Measurements from ENCODE around the gene WWOX. TPM values are rescaled to one million over a fixed set of nuclear protein-coding genes. Genes with fewer than 3 reads are reported as not detected.

Gene WWOX
- total RNA-seq, 1 experiment from 2014 or later = 28.3 TPM

DNA sequence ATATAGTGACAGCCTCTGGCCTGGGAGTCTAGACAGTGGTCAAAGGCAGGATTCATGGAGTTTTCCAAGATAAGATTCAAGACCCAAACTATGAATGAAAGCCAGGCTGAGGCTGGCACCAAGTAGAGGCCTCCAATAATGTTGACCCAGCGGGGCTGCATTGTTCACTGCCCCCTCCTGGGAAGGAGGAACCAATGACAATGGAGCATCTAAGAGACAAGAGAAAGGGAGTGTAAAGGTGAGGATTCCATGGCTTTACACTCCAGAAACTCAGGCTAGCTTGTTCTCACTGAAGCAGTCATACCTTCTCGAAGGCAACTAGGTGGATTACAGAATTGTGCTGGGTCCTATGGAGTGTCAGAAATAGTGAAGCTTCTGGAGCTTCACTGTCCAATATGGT lies 380.3 kb downstream of the WWOX start:
- TF ChIP-seq, protein P1, sequence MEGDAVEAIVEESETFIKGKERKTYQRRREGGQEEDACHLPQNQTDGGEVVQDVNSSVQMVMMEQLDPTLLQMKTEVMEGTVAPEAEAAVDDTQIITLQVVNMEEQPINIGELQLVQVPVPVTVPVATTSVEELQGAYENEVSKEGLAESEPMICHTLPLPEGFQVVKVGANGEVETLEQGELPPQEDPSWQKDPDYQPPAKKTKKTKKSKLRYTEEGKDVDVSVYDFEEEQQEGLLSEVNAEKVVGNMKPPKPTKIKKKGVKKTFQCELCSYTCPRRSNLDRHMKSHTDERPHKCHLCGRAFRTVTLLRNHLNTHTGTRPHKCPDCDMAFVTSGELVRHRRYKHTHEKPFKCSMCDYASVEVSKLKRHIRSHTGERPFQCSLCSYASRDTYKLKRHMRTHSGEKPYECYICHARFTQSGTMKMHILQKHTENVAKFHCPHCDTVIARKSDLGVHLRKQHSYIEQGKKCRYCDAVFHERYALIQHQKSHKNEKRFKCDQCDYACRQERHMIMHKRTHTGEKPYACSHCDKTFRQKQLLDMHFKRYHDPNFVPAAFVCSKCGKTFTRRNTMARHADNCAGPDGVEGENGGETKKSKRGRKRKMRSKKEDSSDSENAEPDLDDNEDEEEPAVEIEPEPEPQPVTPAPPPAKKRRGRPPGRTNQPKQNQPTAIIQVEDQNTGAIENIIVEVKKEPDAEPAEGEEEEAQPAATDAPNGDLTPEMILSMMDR (conservative IDR thresholded peaks at IDR 0.05; ENCODE audit: low read depth, low read length) = no peak
- TF ChIP-seq EZH2 (IDR thresholded peaks at IDR 0.05; ENCODE audit: low read length, unreplicated experiment) (no peak), EZH2phosphoT487 (IDR thresholded peaks at IDR 0.05; ENCODE audit: borderline replicate concordance, low read length) (no peak)
- no peaks in the 10 kb centered on the region for H3K9me3 ChIP-seq (ENCODE audit: low read length)
- no peaks in the 10 kb centered on the region for H3K79me2 ChIP-seq (ENCODE audit: low read length)
- no TSS peak for BruUV-seq (replicated peaks)
- ChIA-PET CTCF (no interaction called here), POLR2A (ENCODE audit: unreplicated experiment) (no interaction called here)
- no peaks in the 10 kb centered on the region for H3K27me3 ChIP-seq (ENCODE audit: low read length)
- H3K9me2 ChIP-seq (replicated peaks; ENCODE audit: low read length) = no peaks in the 10 kb centered on the region
- intact Hi-C loops (cut with micrococcal nuclease) = no loop called here
- H2AFZ ChIP-seq (ENCODE audit: low read length) = no peak overlapping the region
- H3F3A ChIP-seq (ENCODE audit: low read length, unreplicated experiment) = no peaks in the 10 kb centered on the region
- no peaks in the 10 kb centered on the region for H3K4me1 ChIP-seq (ENCODE audit: insufficient read depth, low read length)
- no peaks in the 10 kb centered on the region for H4K20me1 ChIP-seq (ENCODE audit: low read length)
- H3K27ac ChIP-seq (ENCODE audit: low read length) = no peak overlapping the region
- no peak for ATAC-seq
- H3K9ac ChIP-seq (ENCODE audit: low read length) = no peak overlapping the region
- no peak for DNase-seq
- no peak overlapping the region for H3K4me3 ChIP-seq (ENCODE audit: low read length)
- H3K4me2 ChIP-seq (ENCODE audit: low read length) = no peak overlapping the region
- H3K36me3 ChIP-seq (ENCODE audit: low read depth, low read length) = no peaks in the 10 kb centered on the region

DNA sequence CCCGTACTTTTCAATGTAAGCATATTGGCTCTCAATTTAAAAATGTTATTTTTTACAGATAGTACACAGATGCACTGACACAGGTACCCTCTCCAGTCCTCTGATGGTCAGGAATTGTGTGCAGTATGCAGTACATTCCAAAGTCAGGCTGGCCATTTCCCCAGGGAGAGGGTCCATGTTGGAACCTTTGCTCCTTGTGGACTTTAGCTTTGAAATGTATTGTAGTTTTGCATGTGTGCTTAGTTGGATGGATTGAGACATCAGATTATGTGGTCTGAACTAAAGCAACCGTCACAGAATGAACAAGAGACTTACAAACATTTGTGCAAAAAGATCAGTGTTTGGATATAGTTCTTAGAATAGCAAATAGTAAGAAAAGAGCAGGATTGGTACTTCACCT lies 381.1 kb downstream of the WWOX start:
- Histone ChIP-seq H4K20me1 (ENCODE audit: low read length) (no peaks in the 10 kb centered on the region), H3K4me2 (ENCODE audit: low read length) (no peak overlapping the region), H3K27ac (ENCODE audit: low read length) (no peak overlapping the region), H3K9ac (ENCODE audit: low read length) (no peak overlapping the region), H3K36me3 (ENCODE audit: low read depth, low read length) (no peaks in the 10 kb centered on the region), H2AFZ (ENCODE audit: low read length) (no peak overlapping the region), H3F3A (ENCODE audit: low read length, unreplicated experiment) (no peaks in the 10 kb centered on the region), H3K4me1 (ENCODE audit: insufficient read depth, low read length) (no peaks in the 10 kb centered on the region), H3K4me3 (ENCODE audit: low read length) (no peak overlapping the region), H3K27me3 (ENCODE audit: low read length) (no peaks in the 10 kb centered on the region), H3K9me3 (ENCODE audit: low read length) (no peaks in the 10 kb centered on the region), H3K9me2 (replicated peaks; ENCODE audit: low read length) (no peaks in the 10 kb centered on the region), H3K79me2 (ENCODE audit: low read length) (no peaks in the 10 kb centered on the region)
- DNase-seq (no peak), ATAC-seq (no peak)
- no TSS peak for BruUV-seq (replicated peaks)
- intact Hi-C loops (cut with micrococcal nuclease) = no loop called here
- TF ChIP-seq, protein P1 (conservative IDR thresholded peaks at IDR 0.05; ENCODE audit: low read depth, low read length) = no peak
- no peak for TF ChIP-seq EZH2 (IDR thresholded peaks at IDR 0.05; ENCODE audit: low read length, unreplicated experiment)
- no peak for TF ChIP-seq EZH2phosphoT487 (IDR thresholded peaks at IDR 0.05; ENCODE audit: borderline replicate concordance, low read length)
- POLR2A ChIA-PET (ENCODE audit: unreplicated experiment) = no interaction called here
- CTCF ChIA-PET = no interaction called here

DNA sequence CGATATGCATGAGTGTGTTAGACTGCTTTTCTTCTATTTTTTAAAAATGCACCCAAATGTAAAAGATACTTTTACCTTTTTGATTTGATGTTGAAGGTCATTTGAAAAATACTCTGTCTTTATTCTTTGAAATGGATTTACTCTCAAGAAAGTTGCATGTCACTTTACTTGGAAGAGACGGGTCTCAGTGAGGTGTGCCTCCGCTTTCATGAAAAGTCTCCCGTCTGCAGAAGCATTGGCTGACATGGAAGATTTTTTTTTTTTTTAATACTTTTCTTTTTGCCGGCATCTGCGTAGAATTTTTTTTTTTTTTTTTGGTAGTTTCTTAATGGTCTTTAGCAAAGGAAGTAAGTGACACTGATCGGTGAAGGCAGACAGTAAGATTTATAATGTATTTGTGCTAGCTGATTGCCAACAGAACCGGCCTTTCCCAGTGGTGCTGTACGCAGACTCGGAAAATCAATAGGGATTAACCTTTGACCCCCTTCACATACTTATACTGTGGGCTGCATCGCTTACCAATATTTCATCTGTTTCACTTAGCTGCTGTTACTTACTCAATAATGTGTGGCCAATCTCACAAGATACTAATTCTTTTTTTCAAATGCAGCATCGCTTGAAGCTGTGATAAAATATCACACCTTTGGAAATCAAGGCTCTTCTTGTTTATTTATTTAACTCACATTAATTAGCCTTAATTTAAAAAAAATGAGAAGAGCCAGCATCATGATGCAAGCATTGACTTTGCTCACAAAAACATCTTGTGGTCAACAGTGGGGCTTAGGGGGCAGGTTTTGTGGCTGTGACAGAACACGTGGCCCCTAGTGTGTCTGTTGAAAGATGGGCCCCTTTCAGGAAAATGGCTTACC lies 383.9 kb downstream of the WWOX start:
- CTCF ChIA-PET = no interaction called here
- DNase-seq = no peak

More for the DNA sequence above, 383.9 kb downstream of the WWOX start:
- TF ChIP-seq EZH2 (IDR thresholded peaks at IDR 0.05; ENCODE audit: low read length, unreplicated experiment) (no peak), EZH2phosphoT487 (IDR thresholded peaks at IDR 0.05; ENCODE audit: borderline replicate concordance, low read length) (no peak)
- TF ChIP-seq, protein P1 (conservative IDR thresholded peaks at IDR 0.05; ENCODE audit: low read depth, low read length) = no peak
- no peaks in the 10 kb centered on the region for H3K79me2 ChIP-seq (ENCODE audit: low read length)
- no peaks in the 10 kb centered on the region for H3K36me3 ChIP-seq (ENCODE audit: low read depth, low read length)
- H3K4me1 ChIP-seq (ENCODE audit: insufficient read depth, low read length) = no peaks in the 10 kb centered on the region
- no peaks in the 10 kb centered on the region for H3K9me3 ChIP-seq (ENCODE audit: low read length)
- intact Hi-C loops (cut with micrococcal nuclease) = no loop called here
- H3F3A ChIP-seq (ENCODE audit: low read length, unreplicated experiment) = no peaks in the 10 kb centered on the region
- no peaks in the 10 kb centered on the region for H4K20me1 ChIP-seq (ENCODE audit: low read length)
- H3K9ac ChIP-seq (ENCODE audit: low read length) = no peak overlapping the region
- H3K27me3 ChIP-seq (ENCODE audit: low read length) = no peaks in the 10 kb centered on the region
- no peak overlapping the region for H2AFZ ChIP-seq (ENCODE audit: low read length)
- no TSS peak for BruUV-seq (replicated peaks)
- ATAC-seq = no peak
- POLR2A ChIA-PET (ENCODE audit: unreplicated experiment) = no interaction called here
- H3K27ac ChIP-seq (ENCODE audit: low read length) = no peak overlapping the region
- no peaks in the 10 kb centered on the region for H3K9me2 ChIP-seq (replicated peaks; ENCODE audit: low read length)
- no peak overlapping the region for H3K4me3 ChIP-seq (ENCODE audit: low read length)
- H3K4me2 ChIP-seq (ENCODE audit: low read length) = no peak overlapping the region
